Left colon (tissue), 2 donors: ENCODE results near the gene ZBED5. TPM values are rescaled to one million over a fixed set of nuclear protein-coding genes. Genes with fewer than 3 reads are reported as not detected.
"Not testable (repeated sequence)": the region's sequence is repeated elsewhere in the genome, so short reads cannot be mapped to it uniquely, and the experiment has no call there.

ENCODE experiments used
- ATAC-seq: fragments of 200-7000 bp; cut with Tn5 transposase; one replicate; pipeline ENCODE4 v1.9.1; 2020; ENCODE audit warnings: mild to moderate bottlenecking, moderate library complexity
- DNase-seq, 2 donors: peaks; one replicate each; pipeline ENCODE4 v3.0.0-alpha.2; 2020
- intact Hi-C, 2 donors: fragments of 100-400 bp; cut with DNase I in 1 of 2; cut with micrococcal nuclease in 1 of 2; formaldehyde crosslinking; loops; one replicate each; pipeline versions ENCODE4 v1.11.2 to v1.14.0; 2022; cut with DNase I, micrococcal nuclease
- total RNA-seq, 2 donors: library from RNA; stranded (reverse); fragmentation: NEBNext Ultra II Directional; extraction: Animal tissue kit (Norgen Biotek cat#: 25700); gene quantifications; one replicate each; pipeline ENCODE4 v1.2.1, GENCODE V29; 2021
- donor health status: DM: no; HTN: no; CAD: no.
- donor health status: DM: yes; HTN: yes; CAD: no.

The ZBED5 gene
- total RNA-seq, 2 donors from 2014 or later: 36.9 to 37.5 TPM

DNA sequence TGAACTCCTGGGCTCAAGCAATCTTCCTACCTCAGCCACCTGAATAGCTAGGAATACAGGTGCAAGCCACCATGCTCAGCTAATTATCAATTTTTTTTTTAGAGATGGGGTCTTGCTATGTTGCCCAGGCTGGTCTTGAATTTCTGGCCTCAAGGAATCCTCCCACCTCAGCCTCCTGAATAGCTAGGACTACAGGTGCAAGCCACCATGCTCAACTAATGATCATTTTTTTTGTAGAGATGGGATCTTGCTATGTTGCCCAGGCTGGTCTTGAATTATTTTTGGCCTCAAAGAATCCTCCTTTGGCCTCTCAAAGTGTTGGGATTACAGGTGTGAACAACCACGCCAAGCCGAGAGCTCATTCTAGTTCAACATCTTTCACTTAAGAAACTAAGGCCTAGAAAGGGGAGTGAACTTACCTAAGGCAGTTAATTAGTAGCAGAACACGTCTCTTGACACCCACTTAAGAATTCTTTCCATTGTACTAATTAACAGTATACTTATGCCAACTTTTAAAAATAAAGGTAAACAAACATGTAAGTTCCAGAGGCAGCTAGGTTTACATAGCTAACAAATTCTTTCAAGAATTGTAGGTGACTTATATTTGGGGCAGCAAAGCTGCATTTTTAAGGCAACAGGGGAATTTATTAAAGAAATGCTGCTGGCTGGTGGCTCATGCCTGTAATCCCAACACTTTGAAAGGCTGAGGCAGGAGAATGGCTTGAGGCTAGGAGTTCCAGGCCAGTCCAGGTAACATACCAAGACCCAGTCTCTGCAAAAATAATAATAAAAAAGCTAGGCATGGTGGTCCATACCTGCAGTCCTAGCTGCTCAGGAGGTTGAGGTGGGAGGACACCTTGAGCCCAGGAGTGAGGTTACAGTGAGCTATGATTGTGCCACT is 9.6 kb downstream of the ZBED5 start:
- DNase-seq (no peak), ATAC-seq (no peak)
- intact Hi-C loops: no loop called here

DNA sequence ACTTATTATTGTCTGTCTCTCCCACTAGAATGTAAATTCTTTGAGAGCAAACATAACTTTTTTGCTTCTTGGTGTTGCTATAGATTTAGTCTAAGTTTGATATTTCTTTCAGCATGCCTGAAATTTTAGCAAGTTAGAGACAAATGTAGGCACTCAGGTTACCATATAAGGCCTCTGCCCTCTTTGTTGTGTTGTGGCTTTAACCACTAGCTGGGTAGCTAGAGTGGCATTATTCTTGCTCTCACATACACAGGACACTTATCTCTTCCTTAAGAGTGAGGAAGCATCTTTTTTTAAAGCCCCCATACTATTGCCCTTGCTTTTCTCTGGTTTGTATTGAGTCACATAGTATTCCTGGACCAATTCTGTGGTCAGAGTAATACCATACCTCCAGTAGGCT is 11.2 kb downstream of the ZBED5 start:
- intact Hi-C loops: no loop called here

DNA sequence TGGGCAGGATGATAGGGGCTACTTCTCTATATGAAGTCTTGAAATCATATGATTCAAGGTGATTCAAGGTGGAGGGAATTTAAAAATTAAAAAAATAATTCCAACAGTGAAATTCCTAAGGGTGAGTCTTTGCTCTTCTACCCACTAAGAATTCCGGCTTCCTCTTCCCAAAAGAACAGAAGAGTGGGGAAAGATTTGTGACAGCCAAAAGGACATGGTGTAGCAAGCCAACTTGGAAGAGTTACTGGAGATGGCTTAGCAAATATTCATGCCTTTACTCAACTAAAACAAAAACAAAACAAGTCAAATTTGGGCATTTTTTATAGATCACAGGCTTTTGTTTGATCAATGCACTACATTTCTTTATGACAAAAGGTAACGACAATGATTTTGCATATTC is 12.3 kb downstream of the ZBED5 start:
- intact Hi-C loops: no loop called here
- no peak for DNase-seq
- ATAC-seq: no peak

More for the DNA sequence above, 11.2 kb downstream of the ZBED5 start:
- no peak for DNase-seq
- ATAC-seq: no peak

DNA sequence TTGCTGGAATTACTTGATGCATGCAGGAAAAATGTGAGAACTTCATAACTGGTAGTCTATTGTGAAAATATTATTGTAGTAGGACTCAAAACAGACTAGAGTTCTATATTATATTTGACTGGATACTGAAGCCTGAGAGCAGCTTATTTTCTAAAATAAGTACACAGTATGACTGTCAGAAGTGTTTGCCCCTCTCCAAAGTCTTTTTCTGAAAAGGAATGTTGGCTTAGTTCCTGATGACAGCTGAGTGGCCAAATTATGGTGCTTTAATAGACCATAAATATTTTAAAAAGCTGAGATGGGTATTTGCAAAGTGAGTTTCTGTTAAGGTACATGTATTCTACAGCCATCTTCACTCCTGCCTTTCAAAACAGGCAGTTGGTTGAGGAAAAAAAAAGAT is 13.1 kb downstream of the ZBED5 start:
- intact Hi-C loops: no loop called here
- no peak for DNase-seq
- ATAC-seq: no peak

DNA sequence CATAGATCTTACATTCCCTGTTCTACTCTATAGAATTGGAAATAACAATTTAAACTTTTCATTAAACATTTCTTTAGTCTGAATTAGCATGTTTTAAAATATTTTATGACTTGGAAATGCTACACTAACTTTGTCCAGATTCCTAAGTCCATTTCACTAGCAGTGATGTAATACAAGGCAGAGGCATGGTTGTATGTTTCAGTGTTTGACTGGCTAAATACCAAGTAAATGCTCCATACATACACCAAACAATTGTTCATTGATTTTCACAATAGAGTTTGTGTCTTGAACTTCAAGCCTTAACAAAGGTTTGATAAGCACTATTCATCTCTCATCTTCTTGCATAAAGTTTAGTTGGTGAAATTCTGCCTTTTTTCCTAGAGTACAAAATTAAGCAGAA is 13.5 kb downstream of the ZBED5 start:
- ATAC-seq (peak; percentile 52), DNase-seq (no peak)
- intact Hi-C loops: no loop called here

DNA sequence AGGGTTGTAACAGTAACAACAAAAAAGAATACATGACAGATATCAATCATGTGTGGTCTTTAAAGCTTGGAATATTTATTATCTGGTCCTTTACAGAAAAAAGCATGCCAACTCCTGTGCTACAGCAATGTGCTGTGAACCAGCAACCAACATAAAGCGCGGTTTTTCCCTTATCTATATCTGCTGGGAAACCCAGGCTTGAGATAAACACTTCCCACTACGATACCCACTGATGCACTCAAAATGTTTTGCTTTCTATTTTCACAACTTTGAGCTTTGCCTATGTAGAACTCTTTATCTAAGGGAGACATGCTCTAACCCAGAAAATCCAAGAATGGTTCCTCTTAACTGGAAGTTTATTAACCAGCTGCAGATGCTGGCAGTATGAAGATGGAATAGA is 19.0 kb downstream of the ZBED5 start:
- no peak for ATAC-seq
- DNase-seq: no peak
- intact Hi-C loops: no loop called here

DNA sequence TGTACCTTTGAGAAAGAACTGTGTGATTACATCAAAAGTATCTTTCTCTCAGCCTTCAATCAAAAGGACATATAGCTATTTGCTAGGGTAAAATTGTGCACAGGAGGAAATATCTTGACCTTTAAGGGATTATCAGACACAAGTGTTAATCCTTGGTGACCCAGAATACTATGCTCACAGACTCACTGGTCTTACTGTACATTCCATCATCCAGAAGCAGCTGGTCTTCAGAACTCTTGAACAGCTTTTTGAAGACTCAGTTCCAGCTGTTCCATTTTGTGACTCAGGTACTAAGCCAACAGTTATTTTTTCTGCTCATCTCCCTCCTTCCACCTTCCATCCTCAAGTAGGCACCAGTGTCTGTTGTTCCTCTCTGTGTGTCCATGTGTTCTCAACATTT is 19.8 kb downstream of the ZBED5 start:
- intact Hi-C loops: no loop called here
- DNase-seq (no peak), ATAC-seq (no peak)

DNA sequence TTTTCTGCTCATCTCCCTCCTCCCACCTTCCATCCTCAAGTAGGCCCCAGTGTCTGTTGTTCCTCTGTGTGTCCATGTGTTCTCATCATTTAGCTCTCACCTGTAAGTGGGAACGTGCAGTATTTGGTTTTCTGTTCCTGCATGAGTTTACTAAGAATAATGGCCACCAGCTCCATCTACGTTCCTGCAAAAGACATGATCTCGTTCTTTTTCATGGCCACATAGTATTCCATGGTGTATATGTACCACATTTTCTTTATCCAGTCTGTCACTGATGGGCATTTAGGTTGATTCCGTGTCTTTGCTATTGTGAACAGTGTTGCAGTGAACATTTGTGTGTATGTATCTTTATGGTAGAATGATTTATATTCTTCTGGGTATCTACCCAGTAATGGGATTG is 21.0 kb downstream of the ZBED5 start:
- ATAC-seq, intact Hi-C loops, DNase-seq: not testable (repeated sequence)

DNA sequence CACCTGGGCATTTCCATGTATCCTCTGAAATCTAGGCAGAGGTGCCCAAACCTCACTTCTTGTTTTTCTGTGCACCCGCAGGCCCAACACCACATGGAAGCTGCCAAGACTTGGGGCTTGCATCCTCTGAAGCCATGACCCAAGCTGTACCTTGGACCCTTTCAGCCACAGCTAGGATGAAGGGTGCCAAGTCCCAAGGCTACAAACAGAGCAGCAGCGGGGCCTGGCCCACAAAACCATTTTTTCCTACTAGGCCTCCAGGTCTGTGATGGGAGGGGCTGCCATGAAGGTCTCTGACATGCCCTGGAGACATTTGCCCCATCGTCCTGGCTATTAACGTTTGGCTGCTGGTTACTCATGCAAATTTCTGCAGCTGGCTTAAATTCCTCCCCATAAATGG is 28.7 kb downstream of the ZBED5 start:
- ATAC-seq: no peak
- intact Hi-C loops: no loop called here
- no peak for DNase-seq

DNA sequence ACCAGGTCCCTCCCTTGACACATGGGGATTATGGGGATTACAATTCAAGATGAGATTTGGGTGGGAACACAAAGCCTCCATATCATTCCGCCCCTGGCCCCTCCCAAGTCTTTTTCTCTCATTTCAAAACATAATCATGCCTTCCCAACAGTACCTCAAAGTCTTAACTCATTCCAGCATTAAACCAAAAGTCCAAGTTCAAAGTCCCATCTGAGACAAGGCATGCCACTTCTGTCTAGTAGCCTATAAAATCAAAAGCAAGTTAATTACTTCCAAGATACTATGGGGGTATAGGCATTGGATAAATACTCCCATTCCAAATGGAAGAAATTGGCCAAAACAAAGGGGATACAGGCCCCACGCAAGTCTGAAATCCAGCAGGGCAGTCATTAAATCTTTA is 29.5 kb downstream of the ZBED5 start:
- intact Hi-C loops: no loop called here
- ATAC-seq: peak; percentile 66
- no peak for DNase-seq

DNA sequence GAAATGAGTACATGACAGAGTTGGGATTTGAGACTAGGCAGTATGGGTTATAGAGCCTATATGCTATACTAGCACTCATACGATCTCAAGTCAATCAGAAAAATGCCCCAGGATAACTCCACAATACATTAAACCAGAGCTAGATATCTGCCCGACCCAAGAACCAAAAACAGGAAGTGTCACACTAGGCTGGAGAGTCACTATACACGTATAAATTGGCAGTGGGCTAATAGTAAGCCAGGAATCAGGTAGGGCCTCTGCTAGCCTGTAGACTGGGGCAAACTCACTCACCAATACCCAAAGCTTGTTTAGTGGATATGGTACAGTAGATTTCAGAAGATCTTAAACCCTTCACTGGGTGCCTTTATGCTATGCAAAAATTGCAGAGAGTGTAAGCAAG is 33.0 kb downstream of the ZBED5 start:
- DNase-seq (no peak), ATAC-seq (no peak)
- intact Hi-C loops: no loop called here

DNA sequence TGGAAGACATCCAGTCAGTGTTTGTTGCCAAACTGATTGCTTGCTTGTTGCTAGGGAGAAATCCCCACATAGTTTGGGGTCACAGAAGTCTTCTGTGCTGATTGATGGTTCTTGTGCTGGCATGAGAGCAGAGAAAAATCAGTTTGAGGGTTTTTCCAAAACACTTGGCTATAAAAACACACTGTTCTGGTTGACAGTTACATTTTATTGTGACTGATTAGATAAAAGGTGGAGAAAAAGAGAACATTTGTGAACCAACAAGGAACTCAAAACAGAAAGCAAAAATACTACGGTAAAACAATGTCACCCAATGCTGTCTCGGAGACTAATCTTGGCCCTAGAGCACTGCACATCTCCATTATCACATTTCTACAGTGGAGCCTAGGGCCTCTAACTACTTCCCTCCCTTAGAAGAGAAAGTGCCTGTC is 34.7 kb downstream of the ZBED5 start:
- intact Hi-C loops: no loop called here
- DNase-seq: no peak
- ATAC-seq: peak; percentile 56

DNA sequence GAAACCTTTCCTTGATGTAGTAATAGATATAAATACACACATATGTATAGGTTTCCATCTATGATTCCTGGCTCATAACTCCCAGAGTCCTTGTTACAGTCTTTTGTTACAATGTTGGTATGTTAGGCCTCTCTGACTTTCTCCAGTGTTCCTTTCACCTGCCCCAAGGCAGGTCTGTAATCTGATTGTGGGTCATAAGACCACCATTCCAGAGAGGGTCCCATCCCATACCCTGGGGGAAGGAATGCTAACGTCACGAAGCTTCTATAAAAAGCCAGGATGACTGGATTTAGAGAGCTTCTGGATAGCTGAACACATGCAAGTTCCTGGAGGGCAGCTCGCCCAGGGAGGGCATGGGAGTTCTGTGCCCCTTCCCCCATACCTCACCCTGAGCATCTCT is 35.4 kb downstream of the ZBED5 start:
- DNase-seq, ATAC-seq, intact Hi-C loops: not testable (repeated sequence)

DNA sequence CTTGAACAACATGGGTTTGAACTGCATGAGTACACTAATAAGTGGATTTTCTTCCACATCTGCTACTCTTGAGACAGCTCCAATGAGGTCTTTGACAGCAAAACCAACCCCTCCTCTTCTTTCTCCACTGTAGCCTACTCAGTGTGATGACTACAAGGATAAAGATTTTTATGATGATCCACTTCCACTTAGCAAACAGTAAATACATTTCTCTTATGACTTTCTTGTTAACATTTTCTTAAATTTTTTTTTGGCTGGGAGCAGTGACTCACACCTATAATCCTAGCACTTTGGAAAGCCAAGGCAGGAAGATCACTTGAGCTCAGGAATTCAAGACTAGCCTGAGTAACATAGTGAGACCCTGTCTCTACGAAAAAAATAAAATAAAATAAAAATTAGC is 39.3 kb downstream of the ZBED5 start:
- DNase-seq (no peak), ATAC-seq (no peak)
- intact Hi-C loops: no loop called here

DNA sequence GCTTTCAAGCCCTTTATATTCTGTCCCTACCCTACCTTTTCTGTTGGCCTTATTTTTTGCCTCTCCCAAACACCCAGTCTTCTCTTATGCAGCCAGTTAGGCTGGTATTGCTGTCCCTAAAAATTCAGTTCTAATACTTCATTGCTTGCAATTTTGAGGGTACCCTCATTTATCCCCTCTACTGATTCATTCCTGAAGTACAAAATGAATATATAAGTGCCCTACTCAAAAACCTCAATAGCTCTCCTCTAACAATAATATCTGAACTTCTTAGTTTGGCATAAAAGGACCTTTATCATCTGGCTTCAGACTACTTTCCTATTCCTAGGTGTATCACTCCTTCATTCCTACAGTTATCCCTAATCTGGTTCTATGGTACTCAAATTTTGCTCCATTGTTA is 43.9 kb downstream of the ZBED5 start:
- DNase-seq (no peak), ATAC-seq (no peak)
- intact Hi-C loops: no loop called here

DNA sequence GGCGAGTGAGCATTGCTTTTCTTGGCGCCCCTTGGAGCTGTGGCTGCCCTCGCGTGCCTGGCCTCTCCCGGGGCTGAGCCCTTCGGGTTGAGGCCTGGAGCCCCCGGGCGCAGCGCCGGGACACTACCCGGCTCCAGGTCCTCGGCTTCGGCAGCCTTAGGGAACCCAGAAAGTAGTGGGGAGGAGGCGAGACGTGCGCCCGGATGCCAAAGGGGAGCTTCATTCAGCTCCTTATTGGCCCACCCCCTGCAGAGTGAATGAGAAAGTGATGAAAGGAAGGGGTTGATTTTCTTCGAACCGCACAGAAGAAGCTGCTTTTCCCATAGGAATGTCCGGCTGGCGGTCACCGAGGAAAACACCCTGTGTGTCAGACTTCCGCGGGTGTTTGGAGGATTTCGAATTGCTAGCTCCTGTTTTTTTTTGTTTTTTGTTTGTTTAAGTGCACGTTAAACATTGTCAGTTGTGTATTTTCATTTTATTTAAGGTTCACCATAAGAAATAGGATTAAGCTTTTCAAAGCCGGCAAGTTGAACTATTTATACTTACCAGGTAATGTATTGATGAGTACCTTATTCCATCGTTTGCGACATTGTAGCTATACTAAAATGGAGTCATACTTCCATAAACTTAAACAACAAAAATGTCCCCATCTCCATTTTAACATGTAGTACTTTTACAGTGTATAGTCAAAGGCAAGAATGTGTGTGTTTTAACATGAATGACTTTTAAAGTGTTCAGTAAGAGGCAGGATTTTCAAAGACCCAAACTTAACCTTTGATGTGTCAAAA is 48.3 kb downstream of the ZBED5 start:
- intact Hi-C loops: loop anchor here in 1 of 2 donors (2.0 kb wide), 1 partner anchor 47 kb away; no protein-coding TSS in a partner anchor
- ATAC-seq (peak; percentile 29), DNase-seq (peak; percentile 45 to 65)

DNA sequence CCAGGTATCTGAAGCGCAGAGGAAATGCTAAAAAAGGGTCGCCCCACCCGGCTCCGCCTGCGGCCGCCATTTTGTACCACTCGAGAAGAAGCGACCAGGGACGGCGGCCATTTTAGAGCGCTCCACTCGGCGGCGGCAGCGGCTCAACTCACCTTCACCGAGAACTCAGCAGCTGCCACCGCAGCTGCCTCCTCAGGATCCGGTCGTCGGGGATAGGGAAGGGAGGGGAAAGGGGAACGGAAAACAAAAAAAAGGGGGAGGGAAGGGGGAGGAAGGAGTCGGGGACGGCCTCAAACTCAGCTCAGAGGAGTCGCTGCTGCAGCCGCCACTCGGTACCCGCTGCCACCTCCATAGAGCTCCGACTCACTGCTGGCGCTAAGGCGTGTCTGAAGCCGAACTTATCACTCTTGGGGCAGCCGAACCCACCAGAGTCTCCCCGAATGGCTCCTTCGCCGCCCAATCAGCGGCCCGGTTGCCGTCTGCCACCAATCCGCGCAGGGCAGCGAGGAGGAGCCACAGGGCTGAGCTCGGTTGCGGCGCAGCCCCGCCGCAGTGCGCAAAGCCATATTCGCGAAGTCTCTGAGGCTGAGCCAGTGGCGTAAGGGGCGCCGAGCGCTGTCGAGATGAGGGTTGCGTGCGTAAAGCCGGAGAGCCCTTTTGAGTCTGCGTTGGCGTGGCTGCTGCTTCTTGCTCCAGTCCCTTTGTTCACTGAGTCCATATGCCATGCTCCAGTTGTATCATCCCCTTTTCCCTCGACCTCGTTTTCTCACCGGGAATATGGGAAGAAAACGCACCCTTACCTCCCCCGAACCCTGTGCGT is 49.1 kb downstream of the ZBED5 start, which contains the start of gene EIF4G2:
Gene EIF4G2, minus strand, starts transcription at position 374 of the 820 bp plus-strand sequence.
- ATAC-seq: peak; percentile 89
- DNase-seq: peak; percentile 96 to 99
- intact Hi-C loops: loop anchor here in 1 of 2 donors (2.0 kb wide), 1 partner anchor 48 kb away; no protein-coding TSS in a partner anchor

DNA sequence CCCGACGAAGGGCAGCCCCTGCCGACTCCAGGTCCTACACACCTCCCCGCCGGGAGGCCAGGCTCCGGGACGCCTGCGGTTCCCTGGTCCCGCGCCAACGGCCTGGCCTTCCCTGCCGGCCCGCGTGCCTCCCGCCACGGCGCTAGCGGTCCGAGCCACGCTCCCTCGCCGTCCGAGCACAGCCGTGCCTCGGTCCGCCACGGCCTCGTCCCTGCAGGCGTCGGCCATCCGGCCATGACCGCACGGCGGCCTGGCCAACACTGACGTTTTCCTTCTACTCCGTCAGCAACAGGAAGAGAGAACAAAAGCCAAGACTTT is 49.7 kb downstream of the ZBED5 start:
- DNase-seq (no peak), ATAC-seq (peak; percentile 16)
- intact Hi-C loops: loop anchor here in 1 of 2 donors (2.0 kb wide), 1 partner anchor 49 kb away; no protein-coding TSS in a partner anchor
